Measurements from ENCODE around the gene CISH.

CISH gene

GRCh38 chr3:50622881-50623280, 11.3 kb upstream of the CISH start:
- H3K27ac ChIP-seq: no peak overlapping the region
- no peak for DNase-seq (ENCODE audit: low read depth, low spot score)
- no peak overlapping the region for H3K4me3 ChIP-seq
- H3K9me3 ChIP-seq (ENCODE audit: low read depth, low read length): no peaks in the 10 kb centered on the region
- TF ChIP-seq FOXP2 (optimal IDR thresholded peaks at IDR 0.05; ENCODE audit: control extremely low read depth, extremely low read length, insufficient read depth) (no peak), POLR2AphosphoS5 (IDR thresholded peaks at IDR 0.05; ENCODE audit: borderline replicate concordance, low read depth, low read length) (no peak), EZH2 (IDR thresholded peaks at IDR 0.05) (no peak)
- no peak overlapping the region for H3K9ac ChIP-seq (ENCODE audit: insufficient read length)
- no peaks in the 10 kb centered on the region for H3K36me3 ChIP-seq (ENCODE audit: insufficient read depth, low read length)

DNA sequence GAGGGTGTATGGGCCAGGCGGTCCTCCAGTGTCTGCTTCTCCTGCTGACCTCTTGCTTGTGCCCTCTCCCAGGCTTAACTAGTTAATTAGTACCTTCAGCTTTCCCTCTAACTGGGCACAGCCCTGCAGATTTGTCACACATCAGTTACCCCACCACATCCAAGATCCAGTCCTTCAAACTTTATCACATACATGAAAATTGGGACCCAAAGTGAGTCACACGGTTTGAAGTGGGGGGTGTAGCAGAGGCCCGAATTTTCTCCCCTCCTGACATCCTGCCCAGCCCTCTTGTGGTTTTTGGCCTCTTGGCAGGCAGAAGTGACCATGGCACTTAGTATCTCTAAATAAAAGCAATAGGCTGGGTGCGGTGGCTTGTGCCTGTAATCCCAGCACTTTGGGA, 9.2 kb upstream of the CISH start:
- Histone ChIP-seq H3K36me3 (ENCODE audit: insufficient read depth, low read length) (no peaks in the 10 kb centered on the region), H3K27ac (no peak overlapping the region), H3K4me3 (no peak overlapping the region), H3K9ac (ENCODE audit: insufficient read length) (no peak overlapping the region), H3K9me3 (ENCODE audit: low read depth, low read length) (no peaks in the 10 kb centered on the region)
- DNase-seq (ENCODE audit: low read depth, low spot score): no peak
- TF ChIP-seq EZH2 (IDR thresholded peaks at IDR 0.05) (no peak), FOXP2 (optimal IDR thresholded peaks at IDR 0.05; ENCODE audit: control extremely low read depth, extremely low read length, insufficient read depth) (no peak), POLR2AphosphoS5 (IDR thresholded peaks at IDR 0.05; ENCODE audit: borderline replicate concordance, low read depth, low read length) (no peak)

DNA sequence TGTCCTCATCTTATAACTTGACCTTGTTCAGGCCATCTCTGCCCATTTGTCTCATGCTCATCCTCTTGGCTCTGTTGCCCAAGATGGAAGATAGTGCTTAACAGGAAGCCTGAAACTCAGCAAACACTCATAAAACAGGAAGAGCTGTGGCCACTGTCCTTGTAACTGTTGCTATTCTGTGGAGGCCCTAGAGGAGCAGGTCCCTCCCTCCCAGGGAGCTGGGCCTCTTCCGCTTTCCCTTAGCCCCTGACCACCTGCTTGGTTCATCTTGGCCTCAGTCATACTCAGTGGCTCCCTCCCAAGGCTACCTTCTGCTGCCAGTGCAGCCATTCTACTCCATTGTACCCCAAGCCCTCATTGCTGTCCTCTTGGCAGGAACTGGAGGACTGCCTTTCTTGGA, 8.8 kb upstream of the CISH start:
- Histone ChIP-seq H3K9ac (ENCODE audit: insufficient read length) (no peak overlapping the region), H3K9me3 (ENCODE audit: low read depth, low read length) (no peaks in the 10 kb centered on the region), H3K27ac (no peak overlapping the region), H3K36me3 (ENCODE audit: insufficient read depth, low read length) (no peaks in the 10 kb centered on the region), H3K4me3 (no peak overlapping the region)
- TF ChIP-seq EZH2 (IDR thresholded peaks at IDR 0.05): no peak
- no peak for TF ChIP-seq FOXP2 (optimal IDR thresholded peaks at IDR 0.05; ENCODE audit: control extremely low read depth, extremely low read length, insufficient read depth)
- TF ChIP-seq POLR2AphosphoS5 (IDR thresholded peaks at IDR 0.05; ENCODE audit: borderline replicate concordance, low read depth, low read length): no peak
- DNase-seq (ENCODE audit: low read depth, low spot score): no peak

GRCh38 chr3:50617911-50618481, 6.4 kb upstream of the CISH start:
- TF ChIP-seq POLR2AphosphoS5 (IDR thresholded peaks at IDR 0.05; ENCODE audit: borderline replicate concordance, low read depth, low read length): no peak
- TF ChIP-seq EZH2 (IDR thresholded peaks at IDR 0.05): no peak
- TF ChIP-seq FOXP2 (optimal IDR thresholded peaks at IDR 0.05; ENCODE audit: control extremely low read depth, extremely low read length, insufficient read depth): no peak
- H3K27ac ChIP-seq: no peak overlapping the region

DNA sequence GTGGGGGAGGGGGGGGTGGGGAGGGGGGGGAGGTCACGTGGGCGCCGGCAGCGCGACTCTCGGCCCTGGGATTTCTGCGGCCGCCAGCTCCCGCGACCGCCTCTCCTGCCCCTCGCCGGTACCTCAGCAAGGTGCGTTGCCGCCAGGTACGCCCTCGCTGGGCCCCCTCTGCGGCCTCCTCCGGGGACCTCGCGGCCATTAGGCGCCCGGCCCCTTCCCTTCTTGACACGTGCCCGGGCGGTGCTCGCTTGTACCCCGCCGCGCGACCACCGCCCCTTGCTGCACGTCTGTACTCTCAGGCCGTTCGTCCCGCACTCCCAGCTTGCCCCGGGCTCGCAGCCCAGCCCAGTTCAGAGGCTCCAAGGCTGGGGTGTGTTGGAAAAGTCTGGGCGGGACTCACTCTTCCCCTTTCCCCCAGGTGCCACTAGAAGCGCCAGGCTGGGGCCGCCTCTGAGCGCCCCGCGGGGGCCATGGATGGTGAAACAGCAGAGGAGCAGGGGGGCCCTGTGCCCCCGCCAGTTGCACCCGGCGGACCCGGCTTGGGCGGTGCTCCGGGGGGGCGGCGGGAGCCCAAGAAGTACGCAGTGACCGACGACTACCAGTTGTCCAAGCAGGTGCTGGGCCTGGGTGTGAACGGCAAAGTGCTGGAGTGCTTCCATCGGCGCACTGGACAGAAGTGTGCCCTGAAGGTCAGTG, 5.7 kb upstream of the CISH start, which contains the start of gene MAPKAPK3:
MAPKAPK3 (plus strand) TSS at position 56 of the 696 bp plus-strand sequence; CDS start at position 471, 415 bp downstream.
- Histone ChIP-seq H3K36me3 (ENCODE audit: insufficient read depth, low read length) (no peaks in the 10 kb centered on the region), H3K9me3 (ENCODE audit: low read depth, low read length) (no peaks in the 10 kb centered on the region), H3K4me3 (peak within 1 kb of the TSS; percentile 79), H3K9ac (ENCODE audit: insufficient read length) (peak within 1 kb of the TSS; percentile 76), H3K27ac (no peak within 1 kb of the TSS)
- TF ChIP-seq EZH2 (IDR thresholded peaks at IDR 0.05) (no peak), FOXP2 (optimal IDR thresholded peaks at IDR 0.05; ENCODE audit: control extremely low read depth, extremely low read length, insufficient read depth) (no peak), POLR2AphosphoS5 (IDR thresholded peaks at IDR 0.05; ENCODE audit: borderline replicate concordance, low read depth, low read length) (peak; percentile 53; the same call in 1 of the 2 replicates)
- DNase-seq (ENCODE audit: low read depth, low spot score): no peak

More at GRCh38 chr3:50617911-50618481, 6.4 kb upstream of the CISH start:
- no peak for DNase-seq (ENCODE audit: low read depth, low spot score)
- Histone ChIP-seq H3K9ac (ENCODE audit: insufficient read length) (peak overlapping the region; percentile 76), H3K9me3 (ENCODE audit: low read depth, low read length) (no peaks in the 10 kb centered on the region), H3K36me3 (ENCODE audit: insufficient read depth, low read length) (no peaks in the 10 kb centered on the region), H3K4me3 (peak overlapping the region; percentile 79)

GRCh38 chr3:50616770-50617095, 5.2 kb upstream of the CISH start:
- H3K9ac ChIP-seq (ENCODE audit: insufficient read length): no peak overlapping the region

GRCh38 chr3:50616003-50616769, 4.6 kb upstream of the CISH start:
- H3K4me3 ChIP-seq: peak overlapping the region; percentile 69
- DNase-seq (ENCODE audit: low read depth, low spot score): no peak
- no peaks in the 10 kb centered on the region for H3K9me3 ChIP-seq (ENCODE audit: low read depth, low read length)
- TF ChIP-seq POLR2AphosphoS5 (IDR thresholded peaks at IDR 0.05; ENCODE audit: borderline replicate concordance, low read depth, low read length) (no peak), FOXP2 (optimal IDR thresholded peaks at IDR 0.05; ENCODE audit: control extremely low read depth, extremely low read length, insufficient read depth) (no peak), EZH2 (IDR thresholded peaks at IDR 0.05) (no peak)
- H3K9ac ChIP-seq (ENCODE audit: insufficient read length): no peak overlapping the region
- no peaks in the 10 kb centered on the region for H3K36me3 ChIP-seq (ENCODE audit: insufficient read depth, low read length)
- no peak overlapping the region for H3K27ac ChIP-seq

More at GRCh38 chr3:50616770-50617095, 5.2 kb upstream of the CISH start:
- Histone ChIP-seq H3K36me3 (ENCODE audit: insufficient read depth, low read length) (no peaks in the 10 kb centered on the region), H3K4me3 (peak overlapping the region; percentile 69), H3K27ac (no peak overlapping the region), H3K9me3 (ENCODE audit: low read depth, low read length) (no peaks in the 10 kb centered on the region)
- no peak for TF ChIP-seq POLR2AphosphoS5 (IDR thresholded peaks at IDR 0.05; ENCODE audit: borderline replicate concordance, low read depth, low read length)
- TF ChIP-seq FOXP2 (optimal IDR thresholded peaks at IDR 0.05; ENCODE audit: control extremely low read depth, extremely low read length, insufficient read depth): no peak
- no peak for TF ChIP-seq EZH2 (IDR thresholded peaks at IDR 0.05)
- DNase-seq (ENCODE audit: low read depth, low spot score): no peak

DNA sequence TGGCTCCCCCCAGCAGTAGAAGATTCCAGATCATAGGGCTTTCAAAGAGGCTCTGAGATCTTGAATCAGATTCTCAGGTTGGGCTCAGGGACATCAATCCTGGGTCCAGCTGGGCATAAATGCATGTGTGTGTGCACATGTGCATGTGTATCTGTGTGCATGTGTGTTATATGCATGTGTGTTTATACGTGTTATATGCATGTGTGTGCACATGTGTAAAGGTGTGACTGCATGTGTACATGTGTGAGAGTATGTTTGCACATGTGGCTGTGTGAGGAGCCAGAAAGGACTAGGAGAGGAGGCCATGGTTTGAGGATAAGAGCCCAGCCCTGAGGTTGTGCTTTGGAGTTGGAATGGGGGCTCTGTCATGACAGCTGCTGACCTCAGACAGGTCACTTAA, 3.6 kb upstream of the CISH start:
- Histone ChIP-seq H3K9ac (ENCODE audit: insufficient read length) (no peak overlapping the region), H3K4me3 (no peak overlapping the region)
- TF ChIP-seq FOXP2 (optimal IDR thresholded peaks at IDR 0.05; ENCODE audit: control extremely low read depth, extremely low read length, insufficient read depth) (no peak), EZH2 (IDR thresholded peaks at IDR 0.05) (no peak), POLR2AphosphoS5 (IDR thresholded peaks at IDR 0.05; ENCODE audit: borderline replicate concordance, low read depth, low read length) (no peak)

More for the DNA sequence above, 3.6 kb upstream of the CISH start:
- Histone ChIP-seq H3K36me3 (ENCODE audit: insufficient read depth, low read length) (no peaks in the 10 kb centered on the region), H3K9me3 (ENCODE audit: low read depth, low read length) (no peaks in the 10 kb centered on the region), H3K27ac (no peak overlapping the region)
- DNase-seq (ENCODE audit: low read depth, low spot score): no peak

Measured in SK-N-MC (cell line).